Inferior parietal cortex (tissue), 1 donor: ENCODE data around the gene HOXD8.

ENCODE experiments used
- DNase-seq: peaks from one replicate; pipeline ENCODE4 v3.0.0-alpha.2; 2016; ENCODE audit errors: extremely low spot score

Gene HOXD8

GRCh38 chr2:176159663-176160250 lies 30.3 kb downstream of the HOXD8 start:
- DNase-seq = no peak

- no peak for DNase-seq
Measured at GRCh38 chr2:176160251-176160985, 30.9 kb downstream of the HOXD8 start.

- no peak for DNase-seq
Measured at GRCh38 chr2:176160986-176161824, 31.7 kb downstream of the HOXD8 start.

GRCh38 chr2:176161825-176162626 lies 32.5 kb downstream of the HOXD8 start:
- DNase-seq = no peak

GRCh38 chr2:176162911-176163671 lies 33.6 kb downstream of the HOXD8 start:
- DNase-seq = no peak

- no peak for DNase-seq
Measured at GRCh38 chr2:176163672-176164056, 34.2 kb downstream of the HOXD8 start.

GRCh38 chr2:176164201-176164600 lies 34.7 kb downstream of the HOXD8 start:
- DNase-seq = no peak

GRCh38 chr2:176164611-176165369 lies 35.3 kb downstream of the HOXD8 start:
- no peak for DNase-seq

GRCh38 chr2:176165370-176166050 lies 36.0 kb downstream of the HOXD8 start:
- no peak for DNase-seq

GRCh38 chr2:176166272-176166671 lies 36.8 kb downstream of the HOXD8 start:
- no peak for DNase-seq

GRCh38 chr2:176167398-176167797 lies 37.9 kb downstream of the HOXD8 start:
- DNase-seq = no peak

- no peak for DNase-seq
Measured at GRCh38 chr2:176169181-176169580, 39.7 kb downstream of the HOXD8 start.

- no peak for DNase-seq
Measured at GRCh38 chr2:176169711-176170110, 40.2 kb downstream of the HOXD8 start.

GRCh38 chr2:176170602-176171305 lies 41.2 kb downstream of the HOXD8 start:
- DNase-seq = no peak

GRCh38 chr2:176171351-176172006 lies 42.0 kb downstream of the HOXD8 start:
- DNase-seq = no peak

- no peak for DNase-seq
Measured at GRCh38 chr2:176172007-176172894, 42.7 kb downstream of the HOXD8 start.

GRCh38 chr2:176172895-176173566 lies 43.5 kb downstream of the HOXD8 start:
- DNase-seq = no peak
